SKM-1 treated with dmso at 0.1 percent for 144 hours (cell line): ENCODE data around the gene ULK3.

Source experiments
- DNase-seq: peaks from one replicate; lab custom pipeline; 2025; ENCODE audit not compliant: unreplicated experiment; lab: John Stamatoyannopoulos, UW

The ULK3 gene

DNA sequence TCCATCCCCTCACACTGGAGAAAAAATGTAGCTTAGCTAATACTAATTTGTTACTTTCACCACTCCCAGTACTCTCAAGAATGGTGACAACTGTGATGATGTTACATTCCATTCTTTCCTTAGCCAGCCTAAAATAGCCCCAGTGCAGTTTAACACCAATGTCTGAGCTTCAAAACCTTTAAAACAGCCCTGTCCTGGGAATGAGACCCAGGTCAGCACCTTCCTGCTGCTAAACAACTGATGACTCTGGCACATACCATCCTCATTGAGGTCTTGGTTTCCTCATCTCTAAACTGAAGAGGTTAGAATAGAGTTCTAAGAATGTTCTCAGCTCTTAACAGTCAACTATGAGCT, 26.4 kb upstream of the ULK3 start:
- DNase-seq, result no peak

DNA sequence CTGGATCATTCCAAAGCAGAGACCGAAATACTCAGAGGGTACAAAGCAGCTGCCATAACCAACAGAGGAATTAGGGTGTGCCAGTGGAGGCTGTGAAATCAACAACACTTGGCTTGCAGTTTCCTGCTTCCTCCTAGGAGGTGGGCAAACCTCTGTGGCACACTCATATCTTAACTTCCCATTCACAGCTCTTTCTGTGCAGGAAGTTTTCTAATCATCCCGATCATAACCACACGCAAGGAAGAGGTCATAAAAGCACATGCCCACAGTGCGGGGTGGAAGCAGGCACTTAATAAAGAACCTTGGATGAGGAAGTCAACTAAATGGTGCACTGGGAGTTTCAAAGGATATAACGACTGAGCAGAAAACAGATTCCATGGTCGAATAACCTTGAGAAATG, 25.1 kb upstream of the ULK3 start:
- peak; percentile 90 for DNase-seq

DNA sequence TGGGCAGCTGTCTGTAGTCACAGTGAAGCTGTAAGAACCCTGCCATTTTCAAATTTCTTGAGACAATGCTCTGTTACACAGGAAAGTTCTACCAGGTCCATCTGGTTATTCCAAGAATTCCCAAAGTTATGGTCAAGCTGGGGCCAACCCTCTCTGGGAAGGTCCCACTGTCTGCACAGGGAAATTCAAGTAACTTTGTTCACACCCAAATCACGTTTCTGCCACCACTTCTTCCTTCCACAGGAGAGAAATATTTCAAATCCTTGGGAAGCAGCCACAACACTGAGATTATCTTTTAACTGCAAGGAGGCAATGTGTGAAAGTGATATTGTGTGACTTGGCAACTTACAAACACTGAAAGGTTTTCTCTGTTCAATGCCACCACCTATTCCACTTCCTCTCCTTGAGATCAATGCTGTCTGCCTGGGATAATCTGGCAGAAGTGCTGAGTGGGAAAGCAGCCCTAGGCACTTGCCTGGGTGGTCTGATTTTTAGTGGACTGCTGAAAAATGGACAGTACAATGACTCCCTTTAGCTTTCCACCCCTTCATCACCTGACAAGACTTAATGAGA, 24.6 kb upstream of the ULK3 start:
- no peak for DNase-seq

DNA sequence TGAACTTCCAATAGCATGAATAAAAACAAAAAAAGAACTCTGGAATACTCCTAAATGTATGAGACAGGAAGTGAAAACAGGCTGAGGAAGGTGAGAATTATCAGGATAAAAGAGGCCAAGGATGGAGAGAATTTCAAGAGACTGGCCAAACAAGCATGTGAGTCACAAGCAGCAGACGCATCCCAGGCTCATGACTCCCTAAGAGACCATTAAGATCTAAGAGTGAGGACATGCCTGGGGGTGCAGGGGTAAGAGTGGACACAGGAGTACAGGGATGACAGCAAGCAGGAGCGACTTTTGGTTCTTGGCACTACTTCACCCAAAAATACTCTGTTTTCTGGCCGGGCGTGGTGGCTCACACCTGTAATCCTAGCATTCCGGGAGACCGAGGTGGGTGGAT, 23.1 kb upstream of the ULK3 start:
- DNase-seq, result no peak

DNA sequence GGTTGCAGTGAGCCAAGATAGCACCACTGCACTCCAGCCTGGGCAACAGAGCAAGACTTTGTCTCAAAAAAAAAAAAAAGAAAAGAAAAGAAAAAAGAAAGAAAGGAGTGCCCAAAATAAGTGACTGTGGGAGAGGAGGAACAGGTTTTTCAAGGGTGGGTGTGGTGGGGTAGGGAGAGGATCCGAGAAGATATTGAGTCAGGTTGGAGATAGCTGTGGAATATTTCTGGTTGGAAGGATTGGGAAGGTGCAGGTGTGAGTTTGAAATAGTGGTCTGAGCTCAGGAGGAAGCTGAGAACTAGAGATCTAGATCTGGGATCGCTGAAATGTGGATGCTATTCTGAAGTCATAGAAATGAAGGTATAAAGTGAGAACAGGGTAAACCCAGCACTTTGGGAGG, 22.4 kb upstream of the ULK3 start:
- no peak for DNase-seq

DNA sequence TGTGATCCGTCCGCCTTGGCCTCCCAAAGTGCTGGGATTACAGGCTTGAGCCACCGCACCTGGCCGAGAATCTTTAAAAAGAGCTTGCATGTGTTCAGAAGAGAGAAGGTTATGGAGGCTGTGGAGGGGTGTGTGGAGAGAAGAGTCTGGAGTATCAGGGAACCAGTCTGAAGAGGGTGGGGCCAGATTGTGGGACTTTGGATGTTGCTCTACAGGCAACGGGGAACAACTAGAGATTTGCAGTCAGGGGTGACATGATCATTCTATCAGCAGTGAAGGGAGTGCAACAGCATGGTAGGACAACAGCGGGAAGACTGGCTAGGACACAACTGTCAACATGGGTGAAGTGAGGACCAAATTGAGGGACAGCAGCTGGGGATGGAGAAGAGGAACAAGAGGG, 21.3 kb upstream of the ULK3 start:
- no peak for DNase-seq

DNA sequence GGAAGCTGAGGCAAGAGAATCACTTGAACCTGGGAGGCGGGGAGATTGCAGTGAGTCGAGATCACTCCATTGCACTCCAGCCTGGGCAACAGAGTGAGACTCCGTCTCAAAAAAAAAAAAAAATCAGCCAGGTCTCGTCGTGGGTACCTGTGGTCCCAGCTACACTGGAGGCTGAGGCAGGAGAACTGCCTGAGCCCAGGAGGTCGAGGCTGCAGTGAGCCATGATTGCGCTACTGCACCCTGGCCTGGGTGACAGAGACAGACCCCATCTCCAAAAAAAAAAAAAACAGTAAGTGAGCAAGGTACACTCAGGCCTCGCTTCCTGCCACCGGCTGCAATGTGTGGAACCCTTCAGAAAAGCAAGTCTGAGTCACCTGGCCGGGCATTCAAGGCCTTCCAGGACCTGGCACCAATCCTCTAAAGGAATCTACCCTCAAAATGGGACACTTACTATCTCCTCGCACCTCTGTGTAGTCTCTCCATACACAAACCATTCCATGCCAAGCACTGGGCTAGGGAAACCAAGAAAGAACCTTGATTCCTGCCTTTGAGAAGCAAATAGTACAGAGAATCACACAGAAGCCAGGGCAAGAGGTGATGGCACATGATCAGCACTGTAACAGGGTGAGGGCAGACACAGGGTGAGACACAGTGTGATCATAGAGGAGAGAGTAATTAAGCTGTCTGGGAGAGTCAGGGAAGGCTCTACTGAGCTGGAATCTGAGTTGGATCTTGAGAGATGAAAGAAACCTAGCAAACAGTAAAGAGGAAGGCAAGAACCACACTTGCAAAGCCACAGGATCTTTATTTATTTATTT, 20.5 kb upstream of the ULK3 start:
- no peak for DNase-seq

DNA sequence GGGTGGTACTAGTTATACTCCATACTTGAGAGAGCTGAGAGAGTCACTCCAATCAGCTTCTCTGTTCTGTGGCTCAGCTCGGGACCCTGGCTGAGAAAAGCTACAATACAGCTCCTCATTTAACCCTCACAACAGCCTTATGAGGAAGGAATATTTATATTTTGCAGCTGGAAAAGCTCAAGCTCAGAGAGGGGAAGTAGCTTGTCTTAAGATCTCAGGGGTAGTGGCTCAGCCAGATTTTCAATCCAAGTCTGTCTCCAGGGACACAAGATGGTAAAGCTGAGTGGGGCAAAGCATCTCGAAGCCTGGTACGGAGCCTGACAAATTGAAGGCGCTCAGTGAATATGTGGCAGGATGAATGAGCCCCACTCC, 15.4 kb upstream of the ULK3 start:
- DNase-seq, result no peak

DNA sequence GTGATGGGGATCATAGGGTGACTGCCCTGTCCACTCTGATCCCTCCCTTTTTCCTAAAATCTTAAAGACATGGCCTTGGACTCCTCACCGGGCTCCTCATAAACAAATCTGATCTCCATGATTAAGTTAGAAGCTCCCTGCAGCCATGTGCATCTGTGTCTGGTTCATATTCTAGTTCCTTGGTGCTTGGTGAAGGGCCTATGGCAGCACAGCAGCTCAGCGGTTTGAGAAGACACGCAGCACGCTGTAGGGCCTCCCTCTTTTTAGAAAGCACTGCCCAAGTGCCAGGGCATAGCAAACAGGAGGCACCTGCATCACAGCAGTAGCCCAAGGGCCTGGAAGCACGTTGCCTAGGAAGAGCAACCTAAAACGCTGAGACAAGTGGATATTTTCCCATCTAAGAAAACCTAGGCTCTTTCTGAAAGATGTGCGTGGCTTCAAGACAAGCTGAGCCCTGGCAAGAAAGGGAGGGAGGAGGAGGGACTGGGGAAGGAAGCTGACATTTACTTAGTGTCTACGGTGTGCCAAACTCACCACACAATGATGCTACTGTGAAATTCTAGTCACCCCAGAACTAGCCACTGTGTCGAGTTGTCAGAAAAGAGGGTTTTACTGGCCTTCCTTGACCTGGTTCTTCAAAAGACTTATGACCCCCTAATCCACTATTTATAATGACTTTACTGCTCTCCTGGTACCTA, 14.9 kb upstream of the ULK3 start:
- DNase-seq, result no peak

DNA sequence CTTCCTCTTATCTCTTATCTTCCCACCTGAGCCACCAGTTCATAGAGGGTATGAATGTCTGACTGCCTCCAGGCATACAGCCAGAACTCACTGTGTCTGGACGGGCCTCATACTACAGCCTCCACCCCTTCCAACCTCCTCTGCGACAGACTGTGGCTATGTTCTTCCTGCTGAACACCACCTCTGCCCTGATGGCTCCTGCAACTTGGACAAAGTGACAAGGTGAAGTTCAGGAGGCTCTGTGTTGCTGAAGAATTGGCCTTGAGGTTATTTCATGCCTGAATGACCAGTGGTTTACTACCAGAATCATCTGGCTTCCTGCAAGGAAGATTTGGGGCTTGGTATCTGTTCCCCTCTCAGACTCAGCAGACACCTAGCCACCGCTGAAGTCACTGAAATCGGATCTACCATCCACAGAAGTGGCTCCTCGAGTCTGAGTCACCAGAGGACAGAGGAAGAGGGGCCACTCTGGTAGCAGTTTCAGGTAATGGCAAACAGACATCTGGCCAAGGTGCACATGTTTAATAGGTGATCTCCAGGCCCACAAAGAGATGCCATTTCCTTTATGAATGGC, 14.2 kb upstream of the ULK3 start:
- no peak for DNase-seq

DNA sequence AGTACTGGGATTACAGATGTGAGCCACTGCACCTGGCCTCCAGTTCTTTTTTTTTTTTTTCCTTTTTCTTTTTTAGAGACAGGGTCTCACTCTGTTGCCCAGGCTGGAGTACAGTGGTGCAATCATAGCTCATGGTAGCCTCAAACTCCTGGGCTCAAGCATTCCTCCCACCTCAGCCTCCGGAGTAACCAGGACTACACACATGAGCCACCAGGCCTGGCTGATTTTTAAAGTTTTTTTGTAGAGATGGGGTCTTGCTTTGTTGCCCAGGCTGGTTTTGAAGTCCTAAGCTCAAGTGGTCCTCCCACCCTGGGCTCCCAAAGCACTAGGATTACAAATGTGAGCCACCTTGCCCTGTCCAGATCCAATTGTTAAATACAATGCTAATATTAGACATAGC, 13.6 kb upstream of the ULK3 start:
- no peak for DNase-seq

DNA sequence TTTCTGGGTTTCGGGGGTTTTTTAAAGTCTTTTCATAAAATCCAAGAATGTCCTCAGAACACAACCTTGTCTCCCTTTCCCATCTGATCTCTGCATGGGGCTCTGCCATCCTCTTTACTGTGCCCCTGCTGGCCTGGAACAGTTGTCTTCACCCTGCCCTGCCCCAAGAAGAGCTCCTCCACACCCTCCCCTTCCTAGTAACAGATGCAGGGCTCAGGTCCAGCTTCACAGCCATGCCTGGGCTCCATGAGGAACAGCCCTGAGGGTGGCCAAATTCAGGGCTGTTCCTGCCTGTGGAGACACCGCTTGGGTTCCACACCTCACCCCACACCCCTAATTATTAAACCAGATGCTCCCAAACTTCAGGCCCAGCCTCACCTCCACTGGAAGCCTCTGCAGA, 12.9 kb upstream of the ULK3 start:
- no peak for DNase-seq

DNA sequence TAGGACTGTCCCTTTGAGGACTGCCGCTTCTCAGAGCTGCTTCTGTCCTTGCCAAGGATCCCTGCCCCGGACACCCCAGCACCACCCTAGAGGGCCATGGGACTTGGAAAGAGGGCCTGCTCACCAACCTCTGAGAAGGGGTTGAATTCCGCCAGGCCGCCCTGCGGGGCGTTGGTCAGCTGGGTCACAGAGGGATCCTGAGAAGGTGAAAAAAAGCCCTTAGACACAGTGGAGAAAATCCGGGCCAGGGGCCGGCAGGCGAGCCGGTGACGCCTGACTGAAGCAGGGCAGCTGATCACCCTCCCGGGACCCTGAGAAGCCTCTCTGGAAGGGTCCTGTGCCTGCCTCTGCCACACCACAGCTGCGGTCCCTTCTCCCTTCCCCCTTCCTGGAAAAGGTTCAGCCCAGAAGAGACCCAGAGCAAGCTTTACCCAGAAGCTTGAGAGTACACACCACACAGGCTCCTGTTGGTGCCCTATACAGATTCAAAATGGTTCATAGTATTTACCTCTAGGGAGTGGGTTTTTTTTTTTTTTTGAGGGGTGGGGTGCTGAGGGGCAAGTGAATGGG, 11.6 kb upstream of the ULK3 start:
- no peak for DNase-seq

DNA sequence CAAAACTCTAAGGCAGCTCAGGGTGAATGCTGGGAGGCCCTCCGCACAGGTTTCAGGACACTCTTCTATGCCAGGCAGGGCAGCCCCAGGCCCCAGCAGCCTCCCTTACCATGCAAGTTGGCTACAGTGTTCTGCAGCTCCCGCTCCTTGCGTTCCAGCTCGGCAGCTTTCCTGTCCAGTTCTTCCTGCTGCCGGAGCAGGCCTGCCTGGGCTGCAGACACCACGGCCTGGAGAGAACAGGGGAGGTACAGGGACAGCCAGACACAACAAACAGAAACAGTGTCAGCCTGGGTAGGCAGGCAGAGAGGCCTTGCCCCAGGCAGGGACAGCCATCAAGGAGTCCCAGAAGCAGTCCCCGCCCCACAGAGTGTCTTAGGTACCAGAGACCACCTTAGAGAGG, 9.0 kb upstream of the ULK3 start:
- no peak for DNase-seq

DNA sequence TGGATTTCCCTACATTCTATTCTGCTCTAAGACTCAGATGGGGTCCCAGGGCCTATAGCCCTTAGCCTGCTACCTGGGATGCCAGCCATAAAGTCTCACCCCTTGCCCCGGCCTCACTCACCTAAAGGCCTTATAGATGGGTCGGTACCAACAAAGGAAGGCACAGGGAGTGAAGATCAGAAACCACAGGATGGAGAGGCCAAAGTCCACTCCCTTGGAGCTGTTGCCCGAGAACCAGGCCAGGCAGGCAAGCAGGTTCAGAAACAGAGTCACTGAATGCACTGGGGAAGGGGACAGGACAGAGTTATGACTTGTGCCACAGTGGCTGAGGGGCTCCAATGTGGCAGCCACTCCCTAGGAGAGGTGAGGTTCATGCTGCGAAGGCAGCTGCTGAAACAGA, 7.4 kb upstream of the ULK3 start:
- DNase-seq, result no peak

DNA sequence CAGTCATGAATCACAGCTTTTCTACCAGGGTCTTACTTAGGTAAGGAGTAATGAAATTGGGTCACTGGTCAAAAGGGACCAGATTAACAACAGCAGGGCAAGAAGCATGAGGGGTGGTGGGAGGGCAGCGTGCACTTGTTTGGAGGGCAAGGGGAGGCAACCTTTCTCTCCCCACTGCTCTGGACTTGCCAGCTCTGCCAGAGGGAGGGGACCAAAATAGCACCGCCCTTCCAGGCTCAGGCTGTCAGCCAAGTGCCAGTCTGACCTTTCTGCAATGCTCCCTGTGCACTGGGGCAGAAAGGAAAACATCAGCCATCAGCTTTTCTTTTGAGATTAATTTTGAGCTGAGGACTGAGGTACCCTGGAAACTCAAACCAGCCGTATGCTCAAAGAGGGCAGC, 4.5 kb upstream of the ULK3 start:
- DNase-seq, result no peak

DNA sequence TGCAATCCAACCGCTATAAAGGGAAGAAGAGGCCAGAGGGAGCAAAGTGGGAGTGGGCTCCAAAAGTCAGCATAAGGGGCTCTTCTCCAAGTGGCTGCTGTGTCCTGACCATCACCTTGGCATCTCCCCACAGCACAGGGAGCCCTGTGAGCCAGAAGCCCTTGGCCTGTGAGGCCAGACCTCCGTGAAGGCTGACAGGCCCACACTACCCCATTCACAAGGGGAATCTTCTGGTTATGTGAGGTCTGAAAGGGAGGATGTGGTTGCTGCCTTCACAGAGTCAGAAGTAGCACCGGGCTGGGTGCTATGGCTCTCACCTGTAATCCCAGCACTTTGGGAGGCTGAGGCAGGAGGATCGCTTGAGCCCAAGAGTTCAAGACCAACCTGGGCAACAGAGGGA, 2.6 kb upstream of the ULK3 start:
- no peak for DNase-seq

DNA sequence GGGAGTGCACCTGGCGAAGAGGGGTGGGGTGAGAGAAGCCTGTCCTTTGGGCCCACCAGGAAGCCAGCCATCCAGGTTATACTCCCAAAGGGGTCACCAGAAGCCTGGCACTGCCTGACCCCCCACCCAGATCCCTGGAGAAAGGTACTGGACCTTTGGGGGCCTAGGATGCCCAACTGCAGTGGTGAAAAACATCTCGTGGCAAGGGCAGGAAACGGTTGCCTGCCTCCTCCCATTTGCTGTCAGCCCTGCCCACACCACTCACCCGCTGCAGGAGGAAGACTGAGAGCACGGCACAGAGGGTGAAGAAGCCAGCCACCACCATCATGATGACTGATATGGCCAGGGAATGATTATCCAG, 2.2 kb upstream of the ULK3 start:
- no peak for DNase-seq

DNA sequence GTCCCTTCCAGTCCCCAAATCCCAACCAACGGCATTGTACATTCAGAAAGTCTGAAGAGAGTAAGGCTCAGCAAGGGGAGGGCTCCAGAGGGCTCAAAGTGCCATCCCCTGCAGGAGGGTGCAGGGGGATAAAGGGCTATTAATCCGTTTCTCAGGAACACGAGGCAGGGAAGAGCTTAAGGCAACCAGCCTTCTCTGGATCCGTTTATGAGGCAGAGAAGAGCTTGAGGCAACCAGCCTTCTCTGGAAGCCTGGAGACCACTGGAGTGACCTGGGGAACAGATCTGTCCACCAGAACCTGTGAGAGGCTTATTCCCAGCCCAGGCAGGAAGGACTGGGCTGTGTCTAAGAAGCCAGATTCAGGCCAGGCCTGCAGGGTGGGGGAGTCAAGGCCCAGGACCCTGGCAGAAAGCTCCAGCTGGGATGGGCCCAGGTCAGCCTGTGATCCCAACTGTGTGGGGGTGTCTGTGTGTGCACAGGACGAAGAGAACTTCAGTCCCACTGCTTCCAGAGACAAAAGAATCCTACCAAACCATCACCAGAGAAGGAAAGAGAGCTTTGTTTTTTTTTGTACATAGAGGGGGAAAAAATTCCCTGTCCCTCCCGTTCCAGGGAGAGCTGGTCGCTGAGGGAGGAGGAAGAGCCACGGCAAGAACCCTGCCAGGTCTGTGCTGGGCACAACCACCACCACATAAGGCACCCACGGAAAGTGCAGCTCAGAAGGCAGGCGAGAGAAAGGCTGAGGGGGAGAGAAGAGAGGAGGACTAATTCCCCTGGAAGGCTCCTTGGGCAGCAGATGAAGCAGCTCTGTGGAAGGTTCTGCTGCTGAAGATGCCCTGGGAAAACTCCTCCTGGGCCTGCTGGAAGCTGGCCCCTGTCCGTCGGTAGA, 1.6 kb upstream of the ULK3 start:
- DNase-seq, result no peak

DNA sequence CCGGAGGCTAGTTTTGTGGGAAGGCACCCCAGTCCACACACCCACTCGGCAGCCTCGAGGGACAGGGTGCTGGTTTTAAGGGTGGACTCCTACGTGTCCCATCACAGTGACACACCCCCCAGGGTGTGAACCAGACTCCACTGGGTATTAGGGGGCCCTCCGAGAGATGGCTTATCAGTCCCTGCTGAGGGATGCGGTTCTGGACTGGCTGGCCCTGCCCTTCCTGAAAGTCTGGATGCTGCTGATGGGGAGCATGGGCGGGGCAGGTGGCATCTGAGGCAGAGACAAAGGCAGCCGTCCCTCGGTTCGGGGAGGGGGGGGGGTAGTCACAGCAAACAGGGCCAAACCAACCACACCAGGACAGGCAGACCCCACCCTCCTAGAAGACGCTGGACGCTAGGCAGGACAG, 939 bp upstream of the ULK3 start:
- DNase-seq, result no peak

DNA sequence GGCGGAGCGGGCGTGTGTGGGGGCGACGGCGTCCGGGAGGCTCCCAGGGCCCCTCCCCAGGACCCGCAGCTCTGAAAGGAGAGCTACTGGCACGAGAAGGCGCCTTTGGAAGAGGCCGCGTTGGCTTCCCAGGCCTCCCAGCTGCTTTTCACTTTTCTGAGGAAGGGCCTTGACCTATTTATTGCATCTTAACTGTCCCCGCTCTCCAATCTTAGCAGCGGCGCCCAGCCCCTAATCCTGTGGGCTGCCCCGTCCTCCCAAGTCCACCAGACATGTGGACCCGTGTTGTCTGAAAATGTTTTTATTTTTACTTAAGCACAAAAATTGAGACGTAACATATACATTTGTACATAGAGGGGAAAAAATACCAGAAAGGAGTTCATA, 481 bp upstream of the ULK3 start:
- DNase-seq, result no peak
